Epidermal melanocyte (primary cell): ENCODE results near the gene RPL5.
"Not testable (repeated sequence)": the region's sequence is repeated elsewhere in the genome, so short reads cannot be mapped to it uniquely, and the experiment has no call there.

Experiments
- DNase-seq: peaks from one replicate; pipeline ENCODE4 v3.0.0; 2011; ENCODE audit warnings: low spot score; ENCODE audit not compliant: insufficient read length

RPL5 gene

DNA sequence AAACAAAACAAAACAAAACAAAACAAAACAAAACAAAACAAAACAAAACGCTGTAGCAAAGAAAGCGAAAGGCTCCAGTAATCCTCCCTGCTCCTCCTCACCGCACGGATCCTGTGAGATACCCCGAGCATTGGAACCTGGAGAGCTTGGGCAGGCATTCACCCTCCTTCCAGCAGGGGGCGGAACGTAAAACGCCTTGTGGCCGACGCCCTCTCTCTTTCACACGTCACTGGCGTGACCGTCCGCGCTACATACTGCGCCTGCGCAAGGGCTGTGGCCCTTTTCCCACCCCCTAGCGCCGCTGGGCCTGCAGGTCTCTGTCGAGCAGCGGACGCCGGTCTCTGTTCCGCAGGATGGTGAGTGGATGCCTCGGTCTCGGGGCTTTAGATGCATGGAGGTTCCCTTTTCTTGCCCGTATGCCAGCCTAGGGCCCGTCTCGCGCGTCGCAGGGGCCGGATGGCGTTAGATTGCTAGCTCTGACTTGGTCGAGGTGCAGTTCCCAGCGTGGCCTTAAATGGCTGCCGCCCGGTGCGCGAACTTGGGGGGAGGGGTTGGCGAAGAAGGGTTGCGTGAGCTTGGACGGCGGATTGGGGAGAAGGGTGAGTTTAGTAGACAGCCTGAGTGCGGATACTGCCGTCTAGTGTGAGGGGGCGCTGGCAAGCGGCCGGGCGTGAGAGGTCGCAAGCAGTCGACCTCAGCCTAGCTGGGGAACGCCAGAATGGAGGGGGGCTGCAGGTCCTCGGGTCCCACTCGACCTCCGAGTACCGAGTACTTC, at the start of gene RPL5:
RPL5 (plus strand) TSS at position 279 of the 775 bp plus-strand sequence; CDS start at position 354, 75 bp downstream.
- peak; percentile 92 for DNase-seq

DNA sequence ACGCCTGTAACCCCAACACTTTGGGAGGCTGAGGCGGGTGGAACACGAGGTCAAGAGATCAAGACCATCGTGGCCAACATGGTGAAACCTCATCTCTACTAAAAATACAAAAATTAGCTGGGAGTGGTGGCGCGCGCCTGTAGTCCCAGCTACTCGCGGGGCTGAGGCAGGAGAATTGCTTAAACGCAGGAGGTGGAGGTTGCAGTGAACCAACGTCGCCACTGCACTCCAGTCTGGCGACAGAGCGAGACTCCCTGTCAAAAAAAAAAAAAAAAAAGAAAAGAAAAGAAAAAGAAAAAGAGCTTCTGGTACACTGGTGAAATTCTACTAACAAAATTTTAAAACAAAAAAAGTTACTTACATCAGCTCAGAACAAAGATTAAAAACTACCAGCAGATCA, 48.3 kb upstream of the RPL5 start:
- DNase-seq = not testable (repeated sequence)

DNA sequence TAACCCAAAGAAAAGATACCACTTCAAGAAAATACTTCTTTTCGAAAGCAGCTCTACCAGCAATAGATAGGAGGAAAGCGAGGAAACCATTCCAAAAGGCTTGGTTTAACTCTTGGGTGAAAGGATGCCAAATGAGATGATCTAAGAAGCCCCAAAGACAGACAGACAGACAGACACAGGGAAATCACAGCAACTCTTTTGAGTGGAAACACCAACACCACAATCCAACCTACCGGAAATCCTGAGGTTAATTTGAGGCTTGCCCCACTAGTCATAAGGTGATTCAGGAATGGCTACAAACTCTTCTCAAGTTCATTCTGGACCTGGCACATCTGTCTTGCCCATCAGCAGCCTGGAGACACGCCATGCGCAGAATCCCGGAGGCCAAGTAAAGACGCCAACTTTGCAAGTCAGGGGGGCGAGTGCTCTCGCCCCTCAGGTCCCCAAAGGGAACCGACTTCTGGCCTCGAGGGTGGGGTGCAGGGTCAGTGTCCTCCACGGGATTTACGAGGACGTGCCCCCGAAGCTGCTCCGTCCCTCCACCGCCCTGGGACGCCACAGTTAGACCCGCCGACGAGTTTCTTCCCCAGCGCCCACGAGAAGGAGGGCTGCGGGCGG, 47.7 kb upstream of the RPL5 start:
- no peak for DNase-seq

DNA sequence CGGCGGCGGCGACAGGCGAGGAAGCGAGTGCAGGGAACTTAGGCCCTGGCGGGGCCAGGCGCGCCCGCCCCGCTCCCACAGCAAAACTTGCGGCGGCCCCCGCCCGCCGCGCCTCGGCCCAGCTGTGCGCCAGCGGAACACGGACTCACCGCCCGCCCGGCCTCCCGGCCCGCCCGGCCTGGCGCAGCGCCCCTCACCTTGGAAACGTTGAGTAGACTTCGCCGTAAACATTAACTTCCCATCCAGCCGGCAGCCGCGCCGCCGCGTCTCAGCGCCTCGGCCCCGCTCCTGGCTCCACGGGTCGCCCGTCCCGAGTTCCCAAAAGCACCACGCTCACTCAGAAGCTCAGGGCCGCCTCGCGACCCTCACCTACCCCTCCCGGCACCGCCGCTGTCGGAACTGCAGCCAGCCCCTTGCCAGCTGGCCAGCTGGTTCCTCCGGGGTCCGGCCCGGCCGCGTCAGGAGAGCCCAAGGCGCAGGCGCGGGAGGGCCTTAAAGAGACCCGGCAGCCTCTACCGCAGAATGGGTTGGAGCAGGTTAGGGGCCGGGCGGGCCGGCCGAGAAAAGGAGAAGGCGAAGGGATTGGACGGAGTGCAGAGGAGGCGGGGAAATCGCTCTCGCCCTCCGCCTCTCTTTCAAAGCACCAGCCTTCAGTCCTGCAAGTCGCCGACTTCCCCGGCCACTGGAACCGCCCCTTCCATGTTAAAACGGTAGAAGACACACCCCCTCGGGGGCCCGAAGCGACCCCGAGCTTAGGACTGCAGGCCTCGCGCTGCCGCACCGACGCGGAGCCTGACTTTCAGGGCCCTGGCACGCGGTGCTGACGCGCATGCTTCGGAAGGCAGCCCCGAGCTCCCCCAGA, 47.0 kb upstream of the RPL5 start, which contains the start of gene EVI5:
EVI5 (minus strand) TSS at position 470 of the 862 bp plus-strand sequence. CDS start 48,562 bp downstream, outside the sequence.
- DNase-seq = peak; percentile 80

DNA sequence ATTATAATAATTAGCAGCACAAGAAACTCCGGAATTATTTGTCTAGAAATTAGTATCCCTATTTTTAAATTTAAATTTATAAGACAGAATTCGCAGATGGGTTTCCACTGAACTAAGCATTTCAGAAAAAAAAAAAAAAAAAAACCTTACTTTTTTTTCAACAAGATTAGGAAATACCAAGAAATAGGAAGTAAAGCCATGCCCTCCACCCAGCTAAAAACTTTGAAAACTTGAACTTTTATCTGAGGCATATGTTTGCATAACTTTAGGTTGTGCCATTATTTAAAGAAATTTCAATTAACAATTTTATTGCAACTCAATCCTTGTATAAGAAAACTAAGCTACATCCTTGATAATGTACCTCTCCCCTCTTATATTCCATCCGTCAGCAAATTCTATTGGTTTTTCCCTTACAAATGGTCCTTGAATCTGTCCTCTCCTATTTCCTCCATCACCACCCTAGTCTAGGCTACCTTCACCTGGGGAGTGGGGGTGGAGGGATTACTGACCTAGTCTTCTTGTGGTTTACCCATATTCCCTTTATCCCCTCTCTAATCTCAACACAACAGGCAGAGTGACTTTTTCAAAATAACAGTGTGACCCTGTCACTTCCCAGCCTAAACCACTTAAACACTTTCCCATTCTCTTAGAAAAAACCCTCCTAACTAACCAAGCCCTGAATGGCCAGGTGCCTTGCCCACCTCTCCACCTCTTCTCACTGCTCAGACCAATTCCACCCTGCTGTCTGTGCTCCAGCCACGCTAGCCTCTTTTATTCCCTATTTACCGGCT, 45.5 kb upstream of the RPL5 start:
- no peak for DNase-seq

DNA sequence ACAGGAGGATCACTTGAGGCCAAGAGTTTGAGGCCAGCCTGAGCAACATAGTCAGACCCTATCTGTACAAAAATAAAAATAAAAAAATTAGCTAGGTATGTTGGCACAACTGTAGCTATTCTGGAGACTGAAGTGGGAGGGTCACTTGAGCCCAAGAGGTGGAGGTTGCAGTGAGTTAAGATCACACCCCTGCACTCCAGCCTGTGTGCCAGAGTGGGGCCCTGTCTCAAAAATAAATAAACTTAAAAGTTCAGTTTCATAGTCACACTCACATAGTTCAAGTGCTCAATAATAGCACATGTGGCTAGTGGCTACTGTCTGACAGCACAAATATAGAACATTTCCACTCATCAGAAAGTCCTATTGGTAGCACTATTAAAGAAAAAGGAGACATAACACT, 41.8 kb upstream of the RPL5 start:
- DNase-seq = no peak

DNA sequence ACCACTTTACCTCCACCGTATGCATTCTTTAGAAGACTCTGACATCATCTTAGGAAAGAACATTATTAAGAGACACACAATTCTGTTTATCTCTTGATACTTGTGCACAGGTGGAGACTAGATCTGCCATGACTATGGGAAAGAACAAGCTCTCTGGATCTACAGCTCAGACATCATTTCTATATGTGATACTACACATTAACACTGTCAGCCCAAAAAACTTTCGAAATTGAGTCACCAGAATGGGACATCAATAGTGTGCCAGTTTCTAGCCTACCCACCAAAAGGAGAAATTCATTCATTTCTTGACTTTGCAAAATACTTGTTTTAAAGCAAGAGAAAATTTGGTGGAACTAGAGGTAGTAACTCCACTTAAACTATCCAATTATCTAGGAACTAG, 41.0 kb upstream of the RPL5 start:
- DNase-seq = no peak

DNA sequence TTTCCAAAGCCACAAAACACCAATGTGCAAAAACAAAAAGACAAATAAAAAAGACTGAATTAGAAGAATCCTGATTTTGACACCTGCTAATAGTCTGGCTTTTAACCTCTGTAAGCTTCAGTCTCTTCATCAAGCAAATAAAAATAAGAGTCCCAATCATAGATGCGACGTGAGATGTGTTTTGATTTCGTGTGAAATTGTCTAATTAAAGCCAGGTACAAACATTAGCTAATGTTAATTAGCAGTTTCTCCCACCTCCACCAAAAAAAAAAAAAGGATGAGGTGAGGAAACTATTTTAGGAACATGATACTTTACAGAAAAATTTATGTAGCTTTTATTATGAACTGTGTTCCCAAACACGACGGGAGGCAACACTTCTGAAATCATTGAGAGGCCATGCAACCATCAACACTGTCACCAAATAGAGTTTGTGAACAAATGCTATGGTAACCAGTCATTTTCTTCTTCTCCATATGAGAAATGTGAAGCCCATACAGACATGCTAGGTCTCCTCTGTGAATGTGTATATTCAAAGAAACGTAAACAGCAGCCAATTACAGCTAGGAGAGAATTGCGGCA, 40.3 kb upstream of the RPL5 start:
- no peak for DNase-seq

DNA sequence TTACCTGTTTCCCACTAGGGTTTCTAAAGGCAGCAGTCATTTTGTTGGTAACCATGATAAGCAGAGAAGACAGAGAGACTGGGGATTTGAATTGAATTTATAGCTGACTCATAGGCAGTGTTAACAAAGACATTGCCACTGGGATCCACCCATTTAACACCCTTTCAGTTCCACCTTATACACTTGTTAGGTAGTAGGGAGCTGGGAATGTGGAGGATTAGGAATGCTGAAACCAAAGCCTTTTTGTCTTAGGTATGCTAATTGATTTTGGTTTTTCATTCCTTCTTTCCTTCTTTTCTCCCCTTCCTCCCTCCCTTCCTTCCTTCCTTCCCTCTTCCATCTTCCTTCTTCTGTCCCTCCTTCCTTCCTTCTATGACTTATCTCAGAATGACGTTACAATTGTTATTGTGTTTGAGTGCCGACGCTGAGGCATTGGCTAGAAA, 39.5 kb upstream of the RPL5 start:
- DNase-seq = no peak

DNA sequence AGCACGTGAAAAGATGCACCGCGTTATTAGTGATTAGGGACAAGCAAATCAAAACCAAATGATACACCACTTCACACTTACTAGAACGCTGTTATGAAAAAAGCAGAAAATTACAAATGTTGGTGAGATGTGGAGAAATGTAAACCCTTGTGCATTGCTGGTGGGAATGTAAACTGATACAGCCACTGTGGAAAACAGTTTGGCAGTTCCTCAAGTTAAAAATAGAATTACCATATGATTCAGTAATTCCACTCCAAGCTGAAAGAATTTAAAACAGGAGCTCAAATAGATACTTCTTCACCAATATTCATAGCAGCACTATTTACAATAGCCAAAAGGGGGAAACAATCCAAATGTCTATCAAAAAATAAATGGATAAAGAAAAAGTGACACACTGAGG, 36.7 kb upstream of the RPL5 start:
- DNase-seq = no peak

DNA sequence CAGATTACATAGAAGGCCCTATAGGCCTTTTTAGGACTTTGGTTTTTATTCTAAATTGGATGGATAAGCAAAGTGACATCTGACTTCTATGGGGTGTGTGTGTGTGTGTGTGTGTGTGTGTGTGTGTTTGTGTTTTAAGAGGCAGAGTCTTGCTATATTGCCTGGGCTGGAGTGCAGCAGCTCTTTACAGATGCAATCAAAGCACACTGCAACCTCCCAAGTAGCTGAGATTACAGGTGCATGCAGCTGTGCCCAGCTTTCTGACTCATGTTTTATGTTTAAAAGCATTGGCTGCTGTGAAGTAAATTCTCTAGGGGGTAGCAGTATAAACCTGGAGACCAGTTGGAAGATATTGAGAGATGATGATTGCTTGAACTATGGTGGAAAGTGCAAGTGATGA, 34.5 kb upstream of the RPL5 start:
- DNase-seq = no peak

DNA sequence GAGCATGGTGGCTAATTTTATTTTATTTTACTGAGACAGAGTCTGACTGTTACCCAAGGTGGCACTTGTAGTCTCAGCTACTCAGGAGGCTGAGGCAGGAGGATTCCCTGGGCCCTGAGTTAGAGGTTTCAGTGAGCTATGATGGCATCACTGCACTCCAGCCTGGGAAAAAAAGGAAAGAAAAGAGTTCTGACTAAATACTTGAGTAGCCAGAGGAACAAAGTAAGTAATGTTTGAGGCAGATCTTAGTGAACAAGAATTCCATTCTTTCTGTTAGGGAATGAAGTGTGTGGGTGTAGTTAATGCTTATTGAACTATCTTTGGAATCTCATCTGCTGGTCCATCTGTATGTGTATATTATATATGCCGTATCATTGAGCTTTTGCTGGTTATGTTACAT, 33.9 kb upstream of the RPL5 start:
- DNase-seq = peak; percentile 42

DNA sequence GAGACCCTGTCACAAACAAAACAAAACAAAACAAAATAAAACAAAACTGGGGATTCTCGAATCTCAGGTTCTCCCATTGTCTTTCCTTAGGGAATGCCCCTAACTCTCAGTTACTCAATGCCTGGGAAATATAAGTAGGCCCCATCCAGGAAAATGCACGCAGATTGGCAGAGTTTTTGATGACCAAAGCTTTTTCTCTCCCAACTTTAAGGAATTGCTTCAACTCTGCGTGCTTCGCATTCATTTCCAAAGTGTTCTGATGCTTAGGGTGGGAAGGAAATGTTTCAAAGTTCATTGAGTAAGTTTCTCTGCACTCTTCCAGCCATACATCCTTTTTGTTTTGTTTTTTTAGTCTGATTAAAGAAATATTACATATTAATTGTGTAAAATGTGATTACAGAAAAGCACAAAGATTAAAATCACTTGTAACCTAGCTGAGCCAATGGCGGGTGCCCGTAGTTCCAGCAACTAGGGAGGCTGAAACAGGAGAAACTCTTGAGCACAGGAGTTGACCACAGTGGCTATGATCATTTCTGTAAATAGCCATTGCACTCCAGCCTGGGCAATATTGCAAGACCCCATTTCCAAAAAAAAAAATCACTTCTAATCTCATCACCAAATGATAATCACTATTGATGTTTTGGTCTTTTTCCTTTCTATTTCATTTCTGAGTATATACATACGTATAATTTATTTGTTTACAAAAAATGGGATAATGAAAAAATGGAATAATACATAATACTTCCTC, 28.5 kb upstream of the RPL5 start:
- no peak for DNase-seq

DNA sequence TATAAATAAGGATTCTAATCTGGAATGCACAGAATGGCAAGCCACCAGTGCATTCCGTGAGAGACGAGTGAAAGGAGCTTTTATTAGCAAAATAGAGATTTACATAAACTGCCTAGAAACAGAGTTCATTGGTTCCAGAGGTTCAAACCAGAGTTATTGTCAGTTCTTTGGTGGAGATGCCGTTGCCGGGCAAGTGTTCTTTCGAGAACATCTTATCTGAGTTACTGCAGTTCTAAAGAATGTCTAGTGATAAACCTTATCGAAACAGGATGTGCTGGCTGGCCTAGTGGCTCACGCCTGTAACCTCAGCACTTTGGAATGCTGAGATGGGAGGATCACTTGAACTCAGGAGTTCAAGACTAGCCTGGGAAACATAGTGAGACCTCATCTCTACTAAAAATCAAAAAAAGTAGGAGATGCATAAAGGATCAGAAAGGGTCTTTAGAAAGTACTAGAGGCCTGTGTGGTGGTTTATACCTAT, 27.1 kb upstream of the RPL5 start:
- peak; percentile 88 for DNase-seq

DNA sequence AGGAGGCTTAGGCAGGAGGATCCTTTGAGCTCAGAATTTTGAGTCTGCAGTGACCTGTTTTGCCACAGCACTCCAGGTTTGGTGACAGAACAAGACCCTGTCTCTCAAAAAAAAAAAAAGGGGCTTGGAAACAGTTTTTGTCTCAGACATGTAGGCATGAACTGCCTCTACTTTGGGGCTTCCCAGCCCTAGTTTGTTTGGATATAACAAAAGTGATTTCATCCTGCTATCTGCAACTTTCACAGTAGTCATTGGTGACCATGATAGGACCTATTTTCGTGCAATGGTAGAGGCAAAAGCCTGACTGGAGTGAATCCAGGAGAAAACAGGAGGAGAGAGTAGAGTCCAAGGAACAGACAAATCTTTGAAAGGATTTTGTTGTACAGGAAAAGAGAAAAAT, 26.6 kb upstream of the RPL5 start:
- no peak for DNase-seq

DNA sequence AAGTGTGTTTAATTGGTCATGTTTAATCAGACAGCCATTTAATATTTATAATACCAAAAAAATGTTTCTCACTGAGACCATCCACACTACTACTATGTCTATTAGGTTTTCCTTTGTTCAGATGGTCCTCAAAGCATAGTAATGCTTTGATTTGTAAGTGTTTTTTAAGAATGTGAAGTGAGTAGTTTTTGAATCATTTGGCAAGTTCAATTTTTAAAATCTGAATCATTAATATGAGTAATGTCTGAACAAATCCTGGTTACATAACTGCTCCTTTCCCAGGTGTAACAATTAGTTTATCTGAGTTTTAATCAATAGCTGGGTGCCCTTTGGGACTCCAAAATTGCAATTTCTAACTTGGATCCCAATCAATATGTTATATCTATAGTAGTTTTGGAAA, 23.5 kb upstream of the RPL5 start:
- no peak for DNase-seq

DNA sequence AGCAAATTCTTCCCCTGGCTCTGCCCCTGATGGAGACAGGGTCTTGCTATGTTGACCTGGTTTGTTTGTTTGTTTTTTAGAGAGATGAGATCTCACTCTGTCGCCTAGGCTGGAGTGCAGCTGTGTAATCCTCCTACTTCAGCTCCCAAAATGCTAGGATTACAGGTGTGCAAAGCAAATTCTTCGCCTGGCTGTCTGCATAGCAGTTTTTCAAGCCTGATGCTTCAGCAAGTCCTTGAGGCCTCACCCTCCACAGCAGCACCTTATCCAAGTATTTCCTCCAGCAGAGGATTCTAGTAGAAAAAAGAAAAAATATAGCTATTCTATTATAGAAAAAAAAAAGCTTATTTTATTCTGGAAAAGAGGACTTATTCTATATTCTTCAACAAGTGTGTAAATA, 15.1 kb upstream of the RPL5 start:
- no peak for DNase-seq

DNA sequence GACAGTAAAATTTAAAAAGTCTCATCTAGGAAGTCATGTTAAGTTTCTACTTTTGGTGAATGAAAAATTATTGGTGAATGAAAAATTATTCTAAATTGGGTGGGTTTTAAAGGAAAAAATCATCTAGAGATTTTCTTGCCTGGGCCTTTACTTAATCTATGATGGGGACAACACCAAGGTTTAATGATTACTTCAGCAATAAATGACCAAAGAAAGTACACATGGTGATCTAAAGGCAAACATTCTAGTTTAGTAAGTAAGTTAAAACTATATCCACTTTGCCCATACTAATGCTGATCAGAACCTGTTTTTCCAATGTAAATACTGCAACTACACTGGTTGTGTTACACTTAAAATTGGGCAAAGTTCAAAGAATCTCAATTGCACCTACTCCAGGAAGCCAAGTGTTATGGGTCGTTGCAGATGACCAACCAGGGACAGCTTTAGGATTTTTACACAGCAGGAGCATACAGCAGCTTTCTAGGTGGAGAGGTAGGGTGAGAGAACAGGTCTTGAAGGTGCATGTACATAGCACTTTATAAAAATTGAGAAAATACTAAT, 14.6 kb upstream of the RPL5 start:
- DNase-seq = no peak

DNA sequence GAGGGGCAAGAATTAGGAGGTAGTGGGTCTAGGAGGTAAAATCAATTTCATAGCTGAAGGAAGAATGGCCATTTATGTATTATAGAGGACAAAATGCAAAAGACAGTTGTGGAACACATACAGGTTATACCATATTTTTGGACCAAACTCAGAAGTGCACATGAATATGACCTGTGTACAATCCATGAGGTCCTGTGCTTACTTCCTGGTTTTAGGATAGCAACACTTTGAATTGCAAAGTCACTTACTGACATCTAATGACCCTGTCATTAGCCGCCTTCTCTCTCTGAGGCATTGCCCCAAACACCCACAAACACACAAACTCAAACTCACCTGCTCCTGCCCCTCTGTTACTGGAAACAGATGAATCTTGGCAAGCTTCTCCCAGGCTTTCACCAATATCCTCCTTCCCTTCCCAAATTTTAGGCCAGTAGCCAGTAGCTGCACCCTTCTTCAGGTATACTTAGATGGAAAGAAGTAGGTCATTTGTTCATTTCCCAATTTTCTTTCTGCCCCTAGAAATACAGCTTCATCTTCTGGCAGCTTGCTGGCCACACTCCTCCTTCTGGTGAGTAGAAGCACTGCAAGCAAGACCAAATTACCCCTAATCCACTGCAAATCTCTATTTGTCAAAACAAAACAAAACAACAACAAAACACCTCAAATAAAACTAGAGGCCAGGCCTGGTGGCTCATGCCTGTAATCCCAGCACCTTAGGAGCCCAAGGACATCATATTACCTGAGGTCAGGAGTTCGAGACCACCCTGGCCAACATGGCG, 13.7 kb upstream of the RPL5 start:
- peak; percentile 27 for DNase-seq
